HEK293T (cell line): ENCODE results near the gene TMEM240.
"Not testable (repeated sequence)": the region's sequence is repeated elsewhere in the genome, so short reads cannot be mapped to it uniquely, and the experiment has no call there.

Experiments
- ARNT ChIP-seq: fragments of 450-650 bp; IDR thresholded peaks from 2 replicates; pipeline ENCODE4 v1.6.1; 2017; ENCODE audit warnings: mild to moderate bottlenecking
- BHLHE40 ChIP-seq: fragments of 450-650 bp; IDR thresholded peaks from 2 replicates; pipeline ENCODE4 v1.6.1; 2016; ENCODE audit warnings: mild to moderate bottlenecking, moderate library complexity, borderline replicate concordance
- CTBP1 ChIP-seq: fragments of 450-650 bp; IDR thresholded peaks from 2 replicates; pipeline ENCODE4 v1.6.1; 2016; ENCODE audit warnings: borderline replicate concordance
- ELF4 ChIP-seq: fragments of 450-650 bp; IDR thresholded peaks from 2 replicates; pipeline ENCODE4 v1.6.1; 2017; ENCODE audit warnings: antibody characterized with exemption
- FOXA1 ChIP-seq: fragments of 450-650 bp; IDR thresholded peaks from 2 replicates; pipeline ENCODE4 v1.6.1; 2016; ENCODE audit warnings: mild to moderate bottlenecking
- FOXK2 ChIP-seq: fragments of 450-650 bp; IDR thresholded peaks from 2 replicates; pipeline ENCODE4 v1.6.1; 2016; ENCODE audit warnings: mild to moderate bottlenecking
- HDGF ChIP-seq: fragments of 450-650 bp; IDR thresholded peaks from 2 replicates; pipeline ENCODE4 v1.6.1; 2017; ENCODE audit warnings: antibody characterized with exemption, borderline replicate concordance
- NFRKB ChIP-seq: fragments of 450-650 bp; IDR thresholded peaks from 2 replicates; pipeline ENCODE4 v1.6.1; 2016; ENCODE audit warnings: mild to moderate bottlenecking, moderate library complexity
- SUZ12 ChIP-seq: fragments of 450-650 bp; IDR thresholded peaks from 2 replicates; pipeline ENCODE4 v1.6.1; 2016; ENCODE audit warnings: mild to moderate bottlenecking
- TARDBP ChIP-seq: fragments of 450-650 bp; IDR thresholded peaks from 2 replicates; pipeline ENCODE4 v1.6.1; 2016
- ZNF384 ChIP-seq: fragments of 450-650 bp; IDR thresholded peaks from 2 replicates; pipeline ENCODE4 v1.6.1; 2016

DNA sequence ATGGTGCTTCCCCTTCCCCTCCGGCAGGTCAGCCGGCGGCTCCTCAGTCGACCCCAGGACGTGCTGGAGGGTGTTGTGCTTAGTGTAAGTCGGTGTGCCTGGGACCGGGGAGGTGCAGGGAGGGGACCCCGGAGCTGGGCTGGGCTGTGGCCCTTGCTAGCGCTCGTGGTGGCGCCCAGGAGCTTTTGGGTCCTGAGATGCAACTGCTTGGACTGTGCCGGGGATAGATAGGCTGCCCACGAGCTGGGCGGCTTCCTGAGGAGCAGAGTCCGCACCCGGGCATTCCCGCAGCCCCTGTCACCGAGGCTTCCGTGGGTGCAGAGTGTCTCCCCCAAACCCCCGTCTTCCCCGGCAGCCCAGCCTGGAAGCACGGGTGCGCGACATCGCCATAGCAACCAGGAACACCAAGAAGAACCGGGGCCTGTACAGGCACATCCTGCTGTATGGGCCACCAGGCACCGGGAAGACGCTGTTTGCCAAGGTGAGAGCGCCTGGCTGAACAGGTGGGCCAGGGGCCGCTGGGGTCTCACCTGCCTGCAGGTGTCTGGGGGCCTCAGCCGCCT lies 54.6 kb downstream of the TMEM240 start:
- TF ChIP-seq SUZ12, ZNF384, HDGF, ELF4, ARNT, FOXA1, NFRKB, CTBP1, BHLHE40, TARDBP, FOXK2: not testable (repeated sequence)
